CD8-positive, alpha-beta memory T cell (primary cell): ENCODE data around the gene CCSER1. TPM values are rescaled to one million over a fixed set of nuclear protein-coding genes. Genes with fewer than 3 reads are reported as not detected.

Experiments used
- CTCF ChIA-PET: fragments of 350-600 bp; sonication (Branson Sonifier 250); formaldehyde crosslinking; loops from one replicate; lab custom pipeline; 2021; ENCODE audit warnings: antibody characterized with exemption; lab: Charles Lee
- POLR2A ChIA-PET: fragments of 350-600 bp; sonication (Branson Sonifier 250); formaldehyde crosslinking; loops from one replicate; lab custom pipeline; 2021; ENCODE audit warnings: antibody characterized with exemption; lab: Charles Lee
- DNase-seq, 5 donors: peaks; one replicate each; pipeline versions ENCODE4 v3.0.0 to v3.0.0-alpha.2; 2020 to 2022; ENCODE audit warnings: mixed read lengths in 1 of 5
- H3K27ac ChIP-seq: one replicate; pipeline ENCODE4 v1.7.0; 2013; ENCODE audit warnings: low read depth, mild to moderate bottlenecking, low read length, moderate library complexity
- H3K27me3 ChIP-seq: 2 replicates; pipeline ENCODE4 v1.7.0; 2013; ENCODE audit warnings: low read length, mild to moderate bottlenecking; ENCODE audit not compliant: insufficient read depth, poor library complexity, severe bottlenecking
- H3K36me3 ChIP-seq: 2 replicates; pipeline ENCODE4 v1.7.0; 2013; ENCODE audit warnings: mild to moderate bottlenecking, low read length, moderate library complexity; ENCODE audit not compliant: insufficient read depth
- H3K4me1 ChIP-seq: 2 replicates; pipeline ENCODE4 v1.7.0; 2013; ENCODE audit warnings: mild to moderate bottlenecking, low read length, moderate library complexity; ENCODE audit not compliant: insufficient read depth
- H3K4me3 ChIP-seq: 2 replicates; pipeline ENCODE4 v1.7.0; 2013; ENCODE audit warnings: mild to moderate bottlenecking, low read length
- H3K9me3 ChIP-seq: 2 replicates; pipeline ENCODE4 v1.7.0; 2013; ENCODE audit warnings: mild to moderate bottlenecking, low read length
- H3K27ac Mint-ChIP-seq, 8 donors: one replicate each; pipeline ENCODE4 v1.8.0; 2020 to 2021; ENCODE audit warnings: mixed read lengths in 8 of 8, mild to moderate bottlenecking in 6 of 8, inconsistent platforms in 3 of 8, moderate library complexity in 3 of 8
- H3K27me3 Mint-ChIP-seq, 2 donors: one replicate each; pipeline ENCODE4 v1.8.0; 2020 to 2021; ENCODE audit warnings: mixed read lengths in 2 of 2, mild to moderate bottlenecking in 1 of 2, moderate library complexity in 1 of 2
- H3K36me3 Mint-ChIP-seq, 3 donors: one replicate each; pipeline ENCODE4 v1.8.0; 2020 to 2021; ENCODE audit warnings: mixed read lengths in 3 of 3, inconsistent platforms in 1 of 3, mild to moderate bottlenecking in 1 of 3
- H3K4me1 Mint-ChIP-seq, 3 donors: one replicate each; pipeline ENCODE4 v1.8.0; 2020 to 2021; ENCODE audit warnings: mixed read lengths in 3 of 3, inconsistent platforms in 1 of 3, mild to moderate bottlenecking in 1 of 3
- H3K4me3 Mint-ChIP-seq, 7 donors: one replicate each; pipeline ENCODE4 v1.8.0; 2020 to 2021; ENCODE audit warnings: mixed read lengths in 7 of 7, mild to moderate bottlenecking in 6 of 7, moderate library complexity in 4 of 7, inconsistent platforms in 2 of 7
- H3K9me3 Mint-ChIP-seq, 5 donors: one replicate each; pipeline ENCODE4 v1.8.0; 2020 to 2022; ENCODE audit warnings: mixed read lengths in 5 of 5, mild to moderate bottlenecking in 3 of 5, moderate library complexity in 2 of 5, inconsistent platforms in 1 of 5
- polyA plus RNA-seq: library from polyadenylated mRNA; unstranded; fragments of 300-500 nt; fragmentation: Illumina TruSeq; gene quantifications from one replicate; pipeline ENCODE4 v1.2.3, GENCODE V29; 2021
- total RNA-seq, 2 experiments: library from RNA; stranded (reverse); gene quantifications; one replicate each; pipeline ENCODE4 v1.2.3, GENCODE V29; 2021

Gene CCSER1
- total and polyA plus RNA-seq, 3 experiments from 2014 or later = 0.12 to 0.20 TPM; not detected in 1

- no peak overlapping the region for H3K27ac ChIP-seq
- Mint-ChIP-seq H3K4me1 (no peaks in the 10 kb centered on the region), H3K27ac (no peak overlapping the region), H3K9me3 (peaks cover 0 to 9% (median 5%) of the 10 kb centered on the region in 5 donors), H3K36me3 (no peaks in the 10 kb centered on the region), H3K4me3 (no peak overlapping the region), H3K27me3 (no peaks in the 10 kb centered on the region)
- H3K9me3 ChIP-seq = no peaks in the 10 kb centered on the region
- H3K4me1 ChIP-seq = no peaks in the 10 kb centered on the region
- no peaks in the 10 kb centered on the region for H3K36me3 ChIP-seq
- CTCF ChIA-PET = no interaction called here
- no peak for DNase-seq
- no peak overlapping the region for H3K4me3 ChIP-seq
- POLR2A ChIA-PET = no interaction called here
- no peaks in the 10 kb centered on the region for H3K27me3 ChIP-seq
These were observed 591.7 kb downstream of the CCSER1 start for GRCh38 chr4:90718931-90719330.

GRCh38 chr4:90727938-90728337 lies 600.7 kb downstream of the CCSER1 start:
- no peaks in the 10 kb centered on the region for H3K4me1 Mint-ChIP-seq
- Histone ChIP-seq H3K36me3 (no peaks in the 10 kb centered on the region), H3K4me3 (no peak overlapping the region), H3K27ac (no peak overlapping the region), H3K9me3 (no peaks in the 10 kb centered on the region), H3K4me1 (no peaks in the 10 kb centered on the region), H3K27me3 (no peaks in the 10 kb centered on the region)
- POLR2A ChIA-PET = no interaction called here
- no peak for DNase-seq
- H3K9me3 Mint-ChIP-seq = peaks cover 0 to 16% (median 6%) of the 10 kb centered on the region in 5 donors
- H3K36me3 Mint-ChIP-seq = no peaks in the 10 kb centered on the region
- CTCF ChIA-PET = no interaction called here
- H3K27ac Mint-ChIP-seq = no peak overlapping the region
- H3K27me3 Mint-ChIP-seq = no peaks in the 10 kb centered on the region
- no peak overlapping the region for H3K4me3 Mint-ChIP-seq

- Mint-ChIP-seq H3K27ac (no peak overlapping the region), H3K4me1 (no peaks in the 10 kb centered on the region), H3K36me3 (no peaks in the 10 kb centered on the region), H3K27me3 (no peaks in the 10 kb centered on the region), H3K4me3 (no peak overlapping the region), H3K9me3 (peaks cover 4 to 19% (median 6%) of the 10 kb centered on the region in 5 donors)
- no peaks in the 10 kb centered on the region for H3K4me1 ChIP-seq
- H3K27me3 ChIP-seq = no peaks in the 10 kb centered on the region
- no peak for DNase-seq
- H3K4me3 ChIP-seq = no peak overlapping the region
- H3K9me3 ChIP-seq = no peaks in the 10 kb centered on the region
- no peak overlapping the region for H3K27ac ChIP-seq
- ChIA-PET CTCF (no interaction called here), POLR2A (no interaction called here)
- no peaks in the 10 kb centered on the region for H3K36me3 ChIP-seq
These were observed 603.6 kb downstream of the CCSER1 start for GRCh38 chr4:90730752-90731151.

- no peaks in the 10 kb centered on the region for H3K27me3 ChIP-seq
- POLR2A ChIA-PET = no interaction called here
- no peaks in the 10 kb centered on the region for H3K9me3 ChIP-seq
- Mint-ChIP-seq H3K27me3 (no peaks in the 10 kb centered on the region), H3K4me3 (no peak overlapping the region), H3K9me3 (peaks cover 1 to 11% (median 4%) of the 10 kb centered on the region in 5 donors), H3K4me1 (no peaks in the 10 kb centered on the region), H3K27ac (no peak overlapping the region), H3K36me3 (no peaks in the 10 kb centered on the region)
- no peaks in the 10 kb centered on the region for H3K36me3 ChIP-seq
- no peak overlapping the region for H3K27ac ChIP-seq
- no peaks in the 10 kb centered on the region for H3K4me1 ChIP-seq
- no peak overlapping the region for H3K4me3 ChIP-seq
- no peak for DNase-seq
- CTCF ChIA-PET = no interaction called here
These were observed 606.0 kb downstream of the CCSER1 start for GRCh38 chr4:90733211-90733610.

GRCh38 chr4:90745176-90745575 lies 618.0 kb downstream of the CCSER1 start:
- POLR2A ChIA-PET = no interaction called here
- no peaks in the 10 kb centered on the region for H3K27me3 Mint-ChIP-seq
- no peak overlapping the region for H3K27ac Mint-ChIP-seq
- H3K36me3 Mint-ChIP-seq = no peaks in the 10 kb centered on the region
- H3K4me3 Mint-ChIP-seq = no peak overlapping the region
- Histone ChIP-seq H3K9me3 (no peaks in the 10 kb centered on the region), H3K4me1 (no peaks in the 10 kb centered on the region), H3K27ac (no peak overlapping the region), H3K4me3 (no peak overlapping the region), H3K36me3 (no peaks in the 10 kb centered on the region), H3K27me3 (no peaks in the 10 kb centered on the region)
- CTCF ChIA-PET = no interaction called here
- no peaks in the 10 kb centered on the region for H3K4me1 Mint-ChIP-seq
- DNase-seq = no peak
- peaks cover 2 to 17% (median 4%) of the 10 kb centered on the region in 5 donors for H3K9me3 Mint-ChIP-seq

GRCh38 chr4:90753068-90753467 lies 625.9 kb downstream of the CCSER1 start:
- Mint-ChIP-seq H3K27me3 (no peaks in the 10 kb centered on the region), H3K36me3 (no peaks in the 10 kb centered on the region), H3K4me1 (no peaks in the 10 kb centered on the region), H3K4me3 (no peak overlapping the region), H3K9me3 (peaks cover 0 to 16% (median 0%) of the 10 kb centered on the region in 5 donors), H3K27ac (no peak overlapping the region)
- H3K36me3 ChIP-seq = no peaks in the 10 kb centered on the region
- H3K9me3 ChIP-seq = no peaks in the 10 kb centered on the region
- H3K4me3 ChIP-seq = no peak overlapping the region
- CTCF ChIA-PET = no interaction called here
- no peaks in the 10 kb centered on the region for H3K4me1 ChIP-seq
- H3K27ac ChIP-seq = no peak overlapping the region
- no peaks in the 10 kb centered on the region for H3K27me3 ChIP-seq
- POLR2A ChIA-PET = no interaction called here
- no peak for DNase-seq

- Mint-ChIP-seq H3K36me3 (no peaks in the 10 kb centered on the region), H3K27ac (no peak overlapping the region), H3K9me3 (peaks cover 0 to 12% (median under 1%) of the 10 kb centered on the region in 5 donors), H3K4me3 (no peak overlapping the region), H3K4me1 (no peaks in the 10 kb centered on the region), H3K27me3 (no peaks in the 10 kb centered on the region)
- CTCF ChIA-PET = no interaction called here
- Histone ChIP-seq H3K9me3 (no peaks in the 10 kb centered on the region), H3K27me3 (no peaks in the 10 kb centered on the region), H3K4me1 (no peaks in the 10 kb centered on the region), H3K27ac (no peak overlapping the region), H3K36me3 (no peaks in the 10 kb centered on the region), H3K4me3 (no peak overlapping the region)
- no peak for DNase-seq
- POLR2A ChIA-PET = no interaction called here
These were observed 630.4 kb downstream of the CCSER1 start for GRCh38 chr4:90757534-90758060.

GRCh38 chr4:90760059-90760458 lies 632.9 kb downstream of the CCSER1 start:
- no peak overlapping the region for H3K4me3 Mint-ChIP-seq
- Histone ChIP-seq H3K27me3 (no peaks in the 10 kb centered on the region), H3K27ac (no peak overlapping the region), H3K36me3 (no peaks in the 10 kb centered on the region), H3K4me1 (no peaks in the 10 kb centered on the region), H3K4me3 (no peak overlapping the region), H3K9me3 (no peaks in the 10 kb centered on the region)
- H3K4me1 Mint-ChIP-seq = no peaks in the 10 kb centered on the region
- POLR2A ChIA-PET = no interaction called here
- CTCF ChIA-PET = no interaction called here
- no peaks in the 10 kb centered on the region for H3K36me3 Mint-ChIP-seq
- H3K27ac Mint-ChIP-seq = no peak overlapping the region
- DNase-seq = no peak
- peaks cover 0 to 11% (median 3%) of the 10 kb centered on the region in 5 donors for H3K9me3 Mint-ChIP-seq
- H3K27me3 Mint-ChIP-seq = no peaks in the 10 kb centered on the region
